GM19455 (cell line): ENCODE results near the gene BIRC7.

Experiments
- ATAC-seq: cut with Tn5 transposase; IDR thresholded peaks from one replicate; pipeline ENCODE4 v1.9.1; 2021; ENCODE audit not compliant: unreplicated experiment

Gene BIRC7

DNA sequence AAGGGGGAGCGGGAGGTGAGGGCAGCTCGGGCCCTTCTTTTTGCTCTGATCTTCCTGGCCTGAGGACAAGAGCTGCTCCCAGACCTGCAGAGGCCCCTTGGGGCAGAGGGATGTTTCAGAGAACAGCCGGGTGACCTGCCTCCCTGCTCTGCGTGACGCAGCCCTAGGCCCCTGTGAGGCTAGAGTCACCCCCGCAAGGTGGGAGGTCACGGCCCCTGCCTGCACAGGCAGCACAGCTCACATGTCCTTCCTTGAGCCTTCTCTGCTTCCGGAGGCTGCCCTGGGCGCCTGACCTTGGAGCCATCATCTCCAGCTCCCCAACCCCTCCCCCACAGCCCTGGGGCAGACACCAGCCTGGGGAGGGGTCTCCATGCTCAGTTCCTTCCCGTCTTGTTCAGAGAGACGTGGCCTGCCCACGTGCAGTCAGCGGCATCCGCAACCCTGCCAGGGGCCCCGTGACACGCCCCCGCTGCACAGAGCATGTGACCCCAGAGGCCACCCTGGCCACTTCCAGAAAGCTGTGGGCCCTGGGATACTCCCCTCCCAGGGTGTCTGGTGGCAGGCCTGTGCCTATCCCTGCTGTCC lies at the start of gene BIRC7:
Gene BIRC7 (plus strand): TSS at position 507 of the 585 bp plus-strand sequence. CDS start 192 bp downstream, outside the sequence.
- ATAC-seq = no peak

- ATAC-seq = no peak
Observed at GRCh38 chr20:63186084-63186483, 49.6 kb upstream of the BIRC7 start.

DNA sequence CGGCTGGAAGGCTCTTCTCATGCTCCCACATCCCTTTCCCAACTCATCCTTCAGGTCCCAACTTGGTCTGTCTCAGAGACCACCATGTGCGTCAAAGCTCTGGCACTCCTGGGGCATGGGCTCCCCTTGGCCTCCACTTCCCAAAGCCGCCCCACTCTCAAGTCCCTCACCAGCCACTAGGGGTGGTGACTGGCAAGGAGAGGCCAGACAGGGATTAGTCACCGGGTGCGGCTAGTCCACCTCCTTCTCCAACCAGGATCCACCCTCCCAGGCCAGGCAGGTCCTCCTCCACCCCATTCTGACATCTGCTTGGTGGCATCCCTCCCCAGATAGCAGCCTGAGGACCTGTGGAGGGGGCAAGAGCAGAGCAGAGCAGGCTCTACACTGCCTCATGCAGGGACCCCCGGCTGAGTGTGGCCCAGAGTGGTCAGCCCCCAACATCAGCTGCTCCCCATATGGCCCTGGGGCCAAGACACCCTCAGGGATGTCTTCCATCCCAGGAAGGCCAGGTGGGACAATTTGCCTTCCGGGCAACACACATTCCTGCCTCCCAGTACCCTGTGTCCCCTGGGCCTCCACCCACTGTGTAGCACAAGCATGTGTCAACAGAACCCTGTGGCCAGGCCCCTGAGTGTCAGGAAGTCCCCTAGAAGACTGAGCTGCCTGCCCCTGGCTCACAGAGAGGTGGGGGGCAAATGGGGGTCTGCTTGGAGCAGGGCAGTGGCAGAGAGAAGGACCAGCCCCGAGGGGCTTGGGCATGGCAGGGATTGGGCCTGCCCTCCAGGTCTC lies 49.0 kb upstream of the BIRC7 start:
- ATAC-seq = no peak

DNA sequence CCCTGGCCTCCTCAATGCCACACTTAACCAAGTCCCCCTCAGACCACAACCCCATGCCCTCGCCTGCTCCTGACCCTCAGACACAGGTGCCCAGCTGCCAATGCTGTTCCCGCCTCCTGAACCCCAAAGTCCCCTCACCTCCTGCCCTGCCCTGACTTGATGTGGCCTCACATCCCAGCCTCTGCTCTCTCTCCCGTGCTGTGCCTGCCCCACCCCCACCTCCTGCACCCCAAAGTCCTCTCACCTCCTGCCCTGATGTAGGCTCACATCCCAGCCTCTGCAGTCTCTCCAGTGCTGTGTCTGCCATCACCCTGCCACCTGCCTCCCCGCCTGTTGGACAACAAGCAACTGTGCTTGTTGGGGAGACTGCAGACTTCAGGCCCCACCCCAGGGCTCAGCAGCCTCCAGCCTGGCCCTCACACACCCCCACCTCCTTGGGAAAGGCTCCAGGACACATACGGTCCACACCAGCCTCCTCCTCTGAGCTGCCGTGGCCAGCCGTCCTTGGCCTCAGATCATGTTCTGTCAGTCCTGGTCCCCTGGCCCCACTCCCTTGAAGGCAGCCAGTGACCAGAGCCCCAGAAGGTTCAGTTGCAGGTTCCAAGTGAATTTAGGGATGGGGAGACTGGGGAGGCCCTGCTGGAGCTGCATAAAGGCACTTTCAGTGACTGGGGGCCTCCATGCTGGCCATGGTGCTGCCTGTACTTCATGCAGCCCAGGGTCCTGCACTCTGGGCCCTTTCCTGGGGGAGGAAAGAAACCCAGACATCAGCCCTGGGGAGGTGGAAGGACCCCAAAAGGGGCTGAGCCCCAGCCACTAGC lies 48.2 kb upstream of the BIRC7 start:
- ATAC-seq = no peak

- no peak for ATAC-seq
Observed at GRCh38 chr20:63188159-63188442, 47.6 kb upstream of the BIRC7 start.

- ATAC-seq = no peak
Observed at GRCh38 chr20:63188641-63189321, 46.9 kb upstream of the BIRC7 start.

- no peak for ATAC-seq
Observed at GRCh38 chr20:63189322-63189642, 46.4 kb upstream of the BIRC7 start.

DNA sequence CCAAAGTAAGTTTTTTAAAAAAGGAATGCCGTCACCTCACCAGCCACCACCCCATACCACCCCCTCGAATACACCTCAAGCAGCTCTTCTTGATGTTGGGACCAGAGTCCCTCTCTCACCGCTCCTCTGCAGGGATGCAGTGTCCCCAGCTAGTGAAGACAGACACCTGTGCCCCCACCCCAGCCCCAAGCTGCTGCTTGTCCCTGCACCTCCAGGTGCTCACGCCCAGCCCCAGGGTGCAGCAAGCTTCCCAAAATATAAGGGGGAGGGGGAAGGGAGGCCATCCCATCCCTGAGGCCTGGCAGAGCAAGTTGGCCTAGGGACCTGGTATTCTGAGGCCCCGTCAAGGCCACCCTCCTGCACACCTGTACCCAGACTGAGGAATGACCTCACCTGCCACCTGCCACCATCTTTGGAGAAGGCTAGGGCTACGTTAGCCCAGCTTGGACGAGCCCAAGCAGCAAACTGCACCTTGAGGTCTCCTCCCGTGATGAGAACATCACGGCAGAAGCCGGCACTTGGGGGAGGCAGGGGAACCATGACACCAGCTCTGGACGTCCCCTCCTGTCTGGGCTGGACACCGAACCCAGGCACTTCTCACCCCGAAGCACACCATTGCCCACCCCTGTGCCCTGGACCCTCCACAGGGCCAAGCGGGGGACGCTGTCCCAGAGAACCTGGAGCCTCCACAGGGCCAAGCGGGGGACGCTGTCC lies 45.7 kb upstream of the BIRC7 start:
- ATAC-seq = no peak

DNA sequence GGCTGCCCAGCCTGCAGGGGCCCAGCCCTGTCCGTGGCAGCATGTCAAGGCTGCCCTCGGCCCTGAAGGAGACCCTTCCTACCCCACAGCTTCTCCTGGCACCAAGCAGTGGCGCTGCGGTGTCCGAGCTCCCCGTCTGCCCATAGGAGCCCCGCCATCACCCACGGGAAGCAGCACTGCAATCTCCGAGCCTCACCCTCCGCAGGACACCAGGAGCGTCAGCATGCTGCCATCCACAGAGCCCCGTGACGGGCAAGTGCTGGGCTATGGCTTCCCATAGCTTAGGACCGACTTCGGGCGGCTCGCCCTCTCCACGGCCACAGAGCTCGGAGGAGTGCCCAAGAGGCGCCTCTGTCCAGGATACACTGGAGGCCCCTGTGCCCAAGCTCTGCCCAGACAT lies 44.9 kb upstream of the BIRC7 start:
- no peak for ATAC-seq

DNA sequence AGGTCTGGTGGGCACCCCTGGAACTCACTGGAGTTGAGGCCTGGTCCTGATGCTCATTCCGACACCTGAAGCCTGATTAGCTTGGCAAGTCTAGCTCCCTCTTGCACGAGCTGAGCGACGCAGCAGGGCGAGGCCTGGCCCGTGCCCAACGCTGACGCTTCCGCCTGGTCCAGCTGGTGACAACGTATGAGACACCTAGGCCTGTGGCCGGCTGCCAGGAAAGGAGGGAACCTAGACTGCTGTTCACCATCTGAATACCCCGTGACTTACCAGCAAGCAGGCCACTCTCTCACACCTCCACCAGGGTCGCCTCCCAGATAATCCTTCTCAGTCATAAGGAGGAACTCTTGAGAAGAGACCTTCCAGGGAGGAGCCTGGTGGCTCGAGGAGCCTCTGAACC lies 44.3 kb upstream of the BIRC7 start:
- no peak for ATAC-seq

GRCh38 chr20:63192721-63193120 lies 43.0 kb upstream of the BIRC7 start:
- ATAC-seq = no peak

- no peak for ATAC-seq
Observed at GRCh38 chr20:63194007-63194796, 41.5 kb upstream of the BIRC7 start.

- no peak for ATAC-seq
Observed at GRCh38 chr20:63194797-63195173, 40.9 kb upstream of the BIRC7 start.

DNA sequence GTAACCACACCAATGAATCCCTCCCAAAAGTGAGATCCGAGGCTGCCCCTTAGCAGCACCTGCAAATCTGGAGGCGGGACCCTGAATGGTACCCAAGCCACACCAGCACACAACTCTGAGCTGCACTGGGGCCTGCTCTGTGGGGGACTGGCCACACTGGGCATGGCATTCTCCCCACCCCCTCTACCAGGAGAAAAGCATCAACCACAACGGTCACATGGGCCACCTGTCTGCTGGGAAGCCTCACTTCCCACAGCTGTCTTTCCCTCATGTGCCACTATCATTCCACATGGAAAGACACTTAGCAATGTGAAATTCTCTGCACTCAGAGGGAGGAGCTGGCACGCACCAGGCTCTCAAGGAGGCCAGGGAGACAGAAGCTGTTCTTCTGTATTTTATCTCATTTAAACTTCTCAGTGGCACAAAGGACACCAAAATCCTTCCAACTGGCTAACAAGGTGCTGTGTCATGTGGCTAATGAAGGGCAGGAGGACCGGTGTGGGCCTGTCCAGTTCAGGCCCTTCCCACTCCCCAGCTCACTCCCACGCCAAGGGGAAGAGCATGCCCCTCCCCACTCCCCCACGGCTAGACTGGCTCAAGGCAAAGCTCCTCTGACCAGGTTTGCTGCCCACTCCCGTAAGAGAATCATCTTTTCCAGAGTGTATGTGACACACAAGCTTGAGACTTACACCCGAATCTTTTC lies 38.8 kb upstream of the BIRC7 start:
- no peak for ATAC-seq

DNA sequence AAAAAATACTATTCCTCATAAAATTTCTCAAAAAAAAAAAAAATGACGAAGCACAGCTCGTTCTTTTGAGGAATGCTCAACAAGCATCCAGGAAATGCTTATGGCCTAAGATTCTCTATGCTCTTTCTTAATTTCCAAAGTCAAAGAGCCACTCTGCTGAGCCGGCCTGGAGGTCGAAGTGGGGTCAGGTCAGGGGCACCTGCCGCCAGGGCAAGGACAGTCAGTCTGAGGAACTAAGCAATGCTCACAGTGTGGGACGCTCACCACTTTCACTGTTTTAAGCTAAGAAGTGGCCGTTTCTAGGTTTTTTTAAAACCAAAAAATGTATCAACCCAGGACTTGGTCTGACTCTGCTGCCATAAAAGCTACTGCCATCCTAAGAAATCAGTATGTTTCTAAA lies 37.1 kb upstream of the BIRC7 start:
- no peak for ATAC-seq

DNA sequence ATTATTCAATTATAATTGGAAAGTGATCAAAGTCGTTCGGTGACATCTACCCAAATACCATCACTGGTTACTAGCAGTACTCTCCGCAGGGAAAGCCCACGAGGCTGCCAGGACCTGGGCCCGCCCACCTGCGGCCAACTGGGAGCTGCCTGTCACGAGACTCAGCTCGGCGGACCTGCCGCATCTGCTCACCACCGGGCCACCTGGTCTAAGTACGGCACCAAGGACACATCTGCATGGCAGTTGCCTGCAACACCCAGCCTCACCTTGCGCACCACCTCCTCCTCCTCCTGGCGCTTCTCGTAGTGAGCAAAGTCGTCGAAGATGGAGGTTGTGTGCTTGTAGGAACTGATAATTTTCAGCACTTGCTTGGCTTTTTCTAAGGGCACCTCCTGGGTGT lies 33.7 kb upstream of the BIRC7 start:
- ATAC-seq = no peak

DNA sequence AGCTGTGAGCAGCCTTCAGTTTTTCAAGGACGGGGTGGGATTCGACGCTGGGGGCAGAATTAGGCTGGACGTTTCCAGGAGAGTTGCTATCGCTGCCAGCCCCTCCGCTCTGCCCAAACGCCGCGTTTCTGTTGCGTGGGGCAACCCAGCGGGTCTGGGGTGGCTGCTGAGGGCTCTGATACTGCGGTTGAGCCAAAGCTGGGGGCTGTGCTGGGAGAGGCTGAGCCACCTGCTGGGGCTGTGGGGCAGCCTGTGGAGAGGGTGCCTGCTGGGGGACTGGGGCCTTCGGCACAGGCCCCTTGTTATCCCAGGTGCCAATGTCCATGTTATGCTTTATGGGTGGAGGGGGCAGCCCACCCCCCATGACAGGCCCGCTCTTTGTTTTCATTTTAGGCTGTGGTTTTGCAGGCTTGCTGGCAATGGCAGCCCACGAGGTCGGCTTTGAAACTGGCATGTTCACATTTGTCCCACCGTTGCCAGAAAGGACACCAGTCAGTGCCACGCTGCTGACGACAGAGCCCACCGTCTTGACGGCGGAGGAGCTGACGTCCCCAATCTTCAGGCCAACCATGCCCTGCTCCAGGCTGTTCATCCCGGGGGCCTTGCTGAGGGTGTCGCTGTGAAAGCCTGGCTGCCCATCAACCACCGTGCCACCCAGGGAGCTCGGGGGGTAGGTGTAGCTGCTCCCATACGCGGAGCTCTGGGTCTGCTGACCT lies 32.7 kb upstream of the BIRC7 start:
- ATAC-seq = no peak

DNA sequence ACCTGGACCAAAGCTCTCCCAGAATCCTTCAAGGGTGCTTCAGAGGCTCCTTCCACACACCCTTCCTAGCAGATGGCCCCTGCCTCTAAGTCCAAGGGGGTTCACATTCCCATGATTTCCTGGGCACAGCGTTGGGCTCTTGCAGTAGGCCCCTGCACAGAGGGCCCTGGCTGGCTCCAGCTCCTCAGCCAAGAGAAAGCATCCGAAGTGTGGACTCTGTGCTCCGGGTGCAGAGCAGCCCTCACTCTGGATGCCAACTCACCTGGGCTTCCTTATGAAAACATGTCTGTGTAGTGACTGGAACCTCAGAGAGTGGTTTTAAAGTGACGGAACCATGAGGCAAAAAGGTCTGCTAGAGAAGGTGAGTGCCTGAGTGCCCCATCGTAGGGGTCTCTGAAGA lies 31.3 kb upstream of the BIRC7 start:
- ATAC-seq = no peak

GRCh38 chr20:63205896-63206295 lies 29.8 kb upstream of the BIRC7 start:
- no peak for ATAC-seq
